GM19099 (cell line): ENCODE results near the gene CTDSPL.

Source experiments
- POLR2A ChIP-seq: IDR thresholded peaks from 3 replicates; pipeline ENCODE4 v1.6.1; 2011; ENCODE audit warnings: low read depth; ENCODE audit not compliant: insufficient read length; ENCODE audit errors: extremely low read depth

The CTDSPL gene

DNA sequence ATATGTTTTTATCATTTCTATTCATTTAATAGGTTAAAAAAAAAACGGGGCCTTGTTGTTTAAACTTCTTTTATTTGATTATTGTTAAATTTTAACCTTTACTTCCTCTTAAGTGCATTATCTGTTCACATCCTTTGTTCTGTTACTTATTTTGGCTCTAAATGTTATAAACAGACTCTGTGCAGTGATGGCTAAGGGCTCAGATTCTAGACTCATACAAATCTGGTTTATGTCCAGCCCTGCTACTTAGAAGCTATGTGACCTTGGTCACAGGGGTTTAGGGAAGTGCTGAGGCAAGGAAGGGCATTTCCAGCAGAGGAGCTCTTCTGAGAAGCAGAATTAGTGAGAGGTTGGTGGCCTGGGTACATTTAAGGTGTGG, 73.6 kb downstream of the CTDSPL start:
- TF ChIP-seq POLR2A: no peak

GRCh38 chr3:37935756-37936666, 74.3 kb downstream of the CTDSPL start:
- TF ChIP-seq POLR2A: no peak

- TF ChIP-seq POLR2A: no peak
Measured at GRCh38 chr3:37937156-37937555, 75.5 kb downstream of the CTDSPL start.

GRCh38 chr3:37938011-37938410, 76.3 kb downstream of the CTDSPL start:
- TF ChIP-seq POLR2A: no peak

DNA sequence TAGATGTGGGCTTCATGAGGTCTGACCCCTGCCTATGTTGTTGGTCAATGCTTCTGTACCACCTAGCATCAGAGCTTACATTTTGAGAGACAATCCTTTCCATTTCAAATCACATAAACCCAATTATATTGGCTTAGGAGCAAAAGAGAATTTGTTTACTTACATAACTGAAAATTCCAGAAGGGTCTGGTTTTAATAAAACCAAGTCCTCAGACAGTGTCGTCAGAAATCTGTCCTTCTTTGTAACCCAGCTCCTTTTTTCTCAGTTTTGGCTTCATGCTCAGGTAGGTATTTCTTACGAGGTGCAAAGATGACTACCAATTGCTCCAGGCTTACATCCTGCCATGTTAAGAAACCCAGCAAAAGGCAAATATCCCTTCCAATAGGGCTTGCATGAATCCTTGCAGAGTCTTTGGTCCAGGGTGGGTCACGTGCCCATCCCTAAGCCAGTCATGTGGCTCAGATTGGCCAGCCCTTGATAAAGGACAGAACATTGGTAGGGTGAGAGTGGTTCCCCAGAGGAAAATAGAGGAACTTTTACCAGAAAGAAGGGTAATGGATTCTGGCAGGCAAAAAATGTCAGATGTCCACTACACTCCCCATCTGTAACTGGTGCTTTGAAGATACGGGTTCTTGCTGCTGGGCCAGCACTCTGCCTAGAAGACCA, 78.7 kb downstream of the CTDSPL start:
- TF ChIP-seq POLR2A: no peak

DNA sequence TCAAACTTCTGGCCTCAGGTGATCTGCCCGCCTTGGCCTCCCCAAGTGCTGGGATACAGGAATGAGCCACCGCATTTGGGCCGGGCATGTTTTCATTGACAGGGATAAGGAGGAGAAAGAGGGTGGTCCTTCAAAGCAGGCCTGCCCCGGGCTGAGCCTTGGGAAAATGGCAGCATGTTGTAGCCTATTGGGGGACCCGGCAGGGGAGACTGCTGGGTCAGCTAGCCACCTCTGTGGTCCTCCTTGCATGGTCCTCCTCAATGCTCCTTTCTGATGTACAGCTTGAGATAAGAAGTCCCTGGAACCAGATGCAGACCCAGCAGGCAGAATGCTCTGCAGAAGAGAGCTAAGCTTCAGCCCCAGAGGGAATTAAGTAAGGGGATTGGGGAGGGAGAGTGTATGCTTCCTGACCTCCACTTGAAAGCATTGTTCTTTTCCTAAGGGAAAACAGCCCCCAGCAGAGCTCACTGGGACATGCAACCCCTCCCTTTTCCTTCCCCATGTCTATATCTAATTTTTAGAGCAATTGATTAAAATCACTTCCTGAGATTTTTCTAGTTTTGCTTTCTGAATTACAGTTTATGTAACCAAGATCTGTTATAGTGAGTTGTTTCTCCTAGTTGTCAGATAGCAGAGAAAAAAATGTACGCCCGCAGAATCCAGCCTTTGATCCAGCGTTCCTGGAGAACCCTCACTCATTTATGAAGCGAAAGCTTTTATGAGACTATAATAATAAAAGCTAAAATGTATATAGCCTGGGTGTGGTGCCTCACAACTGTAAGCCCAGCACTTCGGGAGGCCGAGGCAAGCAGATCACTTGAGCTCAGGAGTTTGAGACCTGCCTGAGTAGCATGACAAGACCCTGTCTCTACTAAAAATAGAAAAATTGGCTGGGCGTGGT, 80.2 kb downstream of the CTDSPL start:
- TF ChIP-seq POLR2A: no peak

GRCh38 chr3:37942646-37943045, 81.0 kb downstream of the CTDSPL start:
- TF ChIP-seq POLR2A: no peak

- no peak for TF ChIP-seq POLR2A
Measured at GRCh38 chr3:37943126-37943525, 81.4 kb downstream of the CTDSPL start.

- no peak for TF ChIP-seq POLR2A
Measured at GRCh38 chr3:37943631-37944314, 82.1 kb downstream of the CTDSPL start.

DNA sequence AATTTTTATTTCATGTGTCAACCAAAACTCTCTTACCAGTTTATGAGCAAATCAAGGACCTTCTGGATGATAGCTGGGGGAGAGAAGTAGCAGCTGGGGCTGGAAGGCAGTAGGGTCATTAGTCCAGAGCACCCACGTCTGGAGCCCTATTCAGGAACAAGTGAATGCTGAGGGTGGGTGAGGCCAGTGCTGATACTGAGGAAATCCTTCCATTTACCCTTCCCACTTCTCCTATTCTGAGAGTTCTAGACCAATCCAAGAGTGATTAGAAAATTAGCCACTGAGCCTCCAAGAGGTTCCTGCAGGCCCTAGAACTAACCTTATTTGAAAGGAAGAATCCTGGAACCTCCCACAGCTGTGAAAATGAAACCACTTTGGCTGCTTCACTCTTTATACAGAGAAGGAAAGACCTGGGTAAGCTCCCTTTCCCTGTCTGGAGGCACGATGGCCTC, 82.7 kb downstream of the CTDSPL start:
- TF ChIP-seq POLR2A: no peak

GRCh38 chr3:37945156-37945806, 83.6 kb downstream of the CTDSPL start:
- no peak for TF ChIP-seq POLR2A

GRCh38 chr3:37945807-37946530, 84.3 kb downstream of the CTDSPL start:
- TF ChIP-seq POLR2A: no peak

- TF ChIP-seq POLR2A: no peak
Measured at GRCh38 chr3:37946531-37946889, 84.8 kb downstream of the CTDSPL start.
